ENCODE measurements around the gene MAP4K5. TPM values are rescaled to one million over a fixed set of nuclear protein-coding genes. Genes with fewer than 3 reads are reported as not detected.
"Not testable (repeated sequence)": the region's sequence is repeated elsewhere in the genome, so short reads cannot be mapped to it uniquely, and the experiment has no call there.

MAP4K5 gene
- total RNA-seq, 1 donor from 2014 or later: 158 TPM

- Histone ChIP-seq H3K4me1 (no peaks in the 10 kb centered on the region), H3K27me3 (no peaks in the 10 kb centered on the region), H3K27ac (no peak overlapping the region), H3K9me3 (no peaks in the 10 kb centered on the region), H3K36me3 (no peaks in the 10 kb centered on the region), H3K4me3 (no peak overlapping the region)
- no peak for DNase-seq (ENCODE audit: extremely low spot score in 2 of 2)
- TF ChIP-seq POLR2A (IDR thresholded peaks at IDR 0.05) (no peak), POLR2AphosphoS5 (IDR thresholded peaks at IDR 0.05; ENCODE audit: insufficient read depth in 1 of 2, low read depth in 1 of 2) (no peak), CTCF (IDR thresholded peaks at IDR 0.05) (no peak)
- intact Hi-C loops (cut with DNase I): no loop called here
These were observed 8.8 kb upstream of the MAP4K5 start for GRCh38 chr14:50541159-50541567.

GRCh38 chr14:50539051-50539450 lies 6.7 kb upstream of the MAP4K5 start:
- intact Hi-C loops (cut with DNase I): no loop called here
- TF ChIP-seq CTCF (IDR thresholded peaks at IDR 0.05): no peak
- TF ChIP-seq POLR2A (IDR thresholded peaks at IDR 0.05): no peak
- TF ChIP-seq POLR2AphosphoS5 (IDR thresholded peaks at IDR 0.05; ENCODE audit: insufficient read depth in 1 of 2, low read depth in 1 of 2): no peak
- no peaks in the 10 kb centered on the region for H3K4me1 ChIP-seq
- no peak overlapping the region for H3K27ac ChIP-seq
- no peaks in the 10 kb centered on the region for H3K36me3 ChIP-seq
- H3K27me3 ChIP-seq: no peaks in the 10 kb centered on the region
- H3K9me3 ChIP-seq: no peaks in the 10 kb centered on the region
- no peak overlapping the region for H3K4me3 ChIP-seq
- DNase-seq (ENCODE audit: extremely low spot score in 2 of 2): no peak

GRCh38 chr14:50538034-50538433 lies 5.7 kb upstream of the MAP4K5 start:
- H3K4me3 ChIP-seq; H3K9me3 ChIP-seq; intact Hi-C loops (cut with DNase I); DNase-seq (ENCODE audit: extremely low spot score in 2 of 2); H3K36me3 ChIP-seq; H3K4me1 ChIP-seq; H3K27ac ChIP-seq; H3K27me3 ChIP-seq: not testable (repeated sequence)

GRCh38 chr14:50534997-50535396 lies 2.6 kb upstream of the MAP4K5 start:
- Histone ChIP-seq H3K4me1 (peaks cover 23% of the 10 kb centered on the region), H3K4me3 (no peak overlapping the region), H3K27me3 (no peaks in the 10 kb centered on the region), H3K9me3 (no peaks in the 10 kb centered on the region), H3K36me3 (no peaks in the 10 kb centered on the region), H3K27ac (no peak overlapping the region)
- intact Hi-C loops (cut with DNase I): no loop called here
- no peak for TF ChIP-seq CTCF (IDR thresholded peaks at IDR 0.05)
- TF ChIP-seq POLR2A (IDR thresholded peaks at IDR 0.05): no peak
- TF ChIP-seq POLR2AphosphoS5 (IDR thresholded peaks at IDR 0.05; ENCODE audit: insufficient read depth in 1 of 2, low read depth in 1 of 2): no peak
- no peak for DNase-seq (ENCODE audit: extremely low spot score in 2 of 2)

- Histone ChIP-seq H3K4me1 (peaks cover 29% of the 10 kb centered on the region), H3K36me3 (no peaks in the 10 kb centered on the region), H3K27me3 (no peaks in the 10 kb centered on the region), H3K9me3 (no peaks in the 10 kb centered on the region), H3K4me3 (no peak overlapping the region), H3K27ac (no peak overlapping the region)
- TF ChIP-seq CTCF (IDR thresholded peaks at IDR 0.05) (no peak), POLR2A (IDR thresholded peaks at IDR 0.05) (no peak), POLR2AphosphoS5 (IDR thresholded peaks at IDR 0.05; ENCODE audit: insufficient read depth in 1 of 2, low read depth in 1 of 2) (no peak)
- intact Hi-C loops (cut with DNase I): no loop called here
- DNase-seq (ENCODE audit: extremely low spot score in 2 of 2): no peak
These were observed 2.0 kb upstream of the MAP4K5 start for GRCh38 chr14:50534416-50534815.

- TF ChIP-seq POLR2AphosphoS5 (IDR thresholded peaks at IDR 0.05; ENCODE audit: insufficient read depth in 1 of 2, low read depth in 1 of 2) (no peak), POLR2A (IDR thresholded peaks at IDR 0.05) (no peak), CTCF (IDR thresholded peaks at IDR 0.05) (no peak)
- no peaks in the 10 kb centered on the region for H3K9me3 ChIP-seq
- intact Hi-C loops (cut with DNase I): loop anchor here (2.0 kb wide), 1 partner anchor 213 kb away; no protein-coding TSS in a partner anchor
- no peaks in the 10 kb centered on the region for H3K27me3 ChIP-seq
- DNase-seq (ENCODE audit: extremely low spot score in 2 of 2): no peak
- H3K27ac ChIP-seq: no peak overlapping the region
- H3K4me1 ChIP-seq: peaks cover 35% of the 10 kb centered on the region
- no peaks in the 10 kb centered on the region for H3K36me3 ChIP-seq
- H3K4me3 ChIP-seq: no peak overlapping the region
These were observed 1.4 kb upstream of the MAP4K5 start for GRCh38 chr14:50533806-50534205.

All from vagina (tissue), 2 donors.